Stimulated activated naive CD4-positive, alpha-beta T cell (primary cell): ENCODE data around the gene STRIP2.
"Not testable (repeated sequence)": the region's sequence is repeated elsewhere in the genome, so short reads cannot be mapped to it uniquely, and the experiment has no call there.

Experiments used
- DNase-seq, 6 experiments: peaks; one replicate each; lab custom pipeline; 2025; lab: John Stamatoyannopoulos, UW

Gene STRIP2

DNA sequence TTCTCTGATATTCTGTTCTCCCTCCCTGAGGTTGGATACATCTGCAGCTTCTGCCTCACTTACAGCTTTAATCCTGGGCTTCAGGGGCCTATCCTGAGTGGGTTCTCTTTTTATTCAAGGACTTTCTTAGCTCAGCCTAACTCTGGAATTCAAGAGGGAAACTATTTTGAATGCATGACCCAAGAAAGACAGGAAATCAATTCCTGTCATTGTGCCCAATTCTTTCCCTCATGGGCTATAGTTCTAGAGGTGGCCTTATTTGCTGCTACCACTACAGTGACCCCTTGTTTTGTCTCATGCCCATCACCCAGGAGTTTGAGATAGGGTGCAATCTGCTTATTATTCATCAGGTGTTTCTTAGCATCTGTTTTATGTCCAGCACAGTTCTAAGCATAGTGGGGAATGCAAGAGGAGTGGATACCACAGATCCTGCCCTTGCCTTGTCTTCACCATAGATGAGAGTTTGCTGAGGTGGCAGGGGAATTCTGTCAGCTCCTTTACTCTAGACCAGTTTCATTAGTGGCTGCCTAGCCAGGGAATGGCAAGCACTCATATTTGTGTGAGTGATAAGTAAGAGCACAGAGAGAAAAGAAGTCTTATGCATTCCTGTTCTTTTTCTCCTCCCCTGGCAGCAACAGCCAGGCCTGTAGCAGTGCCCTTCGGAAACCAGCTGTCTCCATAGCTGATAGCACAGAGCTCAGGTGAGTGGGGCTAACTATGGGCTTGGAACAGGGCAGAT is 19.4 kb downstream of the STRIP2 start:
- DNase-seq: no peak

DNA sequence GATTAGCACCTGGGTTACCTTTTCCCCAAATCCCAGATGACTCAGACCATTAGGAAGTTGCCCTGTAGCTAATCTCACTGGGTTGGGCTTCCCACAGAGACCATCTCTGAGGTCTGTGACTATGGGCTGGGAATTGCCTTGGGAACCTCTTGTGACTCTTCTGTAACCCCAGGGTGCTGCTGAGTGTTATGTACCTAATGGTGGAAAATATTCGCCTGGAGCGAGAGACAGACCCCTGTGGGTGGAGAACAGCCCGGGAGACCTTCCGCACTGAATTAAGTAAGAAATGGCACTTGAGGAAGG is 20.0 kb downstream of the STRIP2 start:
- DNase-seq: no peak

DNA sequence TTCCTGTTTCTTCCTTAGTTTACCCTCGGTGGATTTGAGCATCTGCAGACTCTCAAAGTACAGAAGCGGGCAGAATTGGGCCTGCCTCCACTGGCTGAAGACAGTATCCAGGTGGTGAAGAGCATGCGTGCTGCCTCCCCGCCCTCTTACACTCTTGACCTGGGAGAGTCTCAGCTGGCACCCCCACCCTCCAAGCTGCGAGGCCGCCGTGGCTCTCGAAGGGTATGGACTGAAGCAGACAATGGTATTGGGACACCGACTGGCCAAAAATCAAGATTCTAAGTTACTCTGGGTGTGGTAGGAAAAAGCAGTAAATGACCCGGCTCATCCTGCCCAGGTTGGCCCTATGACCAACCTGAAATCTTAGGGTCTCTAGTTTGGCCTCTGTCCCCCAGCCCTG is 22.2 kb downstream of the STRIP2 start:
- DNase-seq: no peak

DNA sequence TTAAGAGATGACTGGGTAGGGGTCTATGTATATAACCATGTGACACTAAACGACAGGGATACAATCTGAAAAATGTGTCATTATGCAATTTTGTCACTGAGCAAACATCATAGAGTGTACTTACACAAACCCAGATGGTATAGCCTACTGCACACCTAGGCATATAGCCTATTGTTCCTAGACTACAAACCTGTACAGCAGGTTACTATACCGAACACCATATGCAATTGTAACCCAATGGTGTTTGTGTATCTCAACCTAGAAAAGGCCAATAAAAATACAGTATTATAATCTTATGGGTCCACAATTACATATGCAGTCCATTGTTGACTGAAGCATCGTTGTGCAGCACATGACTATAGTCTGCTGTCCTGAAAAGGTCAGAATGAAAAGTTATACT is 22.9 kb downstream of the STRIP2 start:
- no peak for DNase-seq

DNA sequence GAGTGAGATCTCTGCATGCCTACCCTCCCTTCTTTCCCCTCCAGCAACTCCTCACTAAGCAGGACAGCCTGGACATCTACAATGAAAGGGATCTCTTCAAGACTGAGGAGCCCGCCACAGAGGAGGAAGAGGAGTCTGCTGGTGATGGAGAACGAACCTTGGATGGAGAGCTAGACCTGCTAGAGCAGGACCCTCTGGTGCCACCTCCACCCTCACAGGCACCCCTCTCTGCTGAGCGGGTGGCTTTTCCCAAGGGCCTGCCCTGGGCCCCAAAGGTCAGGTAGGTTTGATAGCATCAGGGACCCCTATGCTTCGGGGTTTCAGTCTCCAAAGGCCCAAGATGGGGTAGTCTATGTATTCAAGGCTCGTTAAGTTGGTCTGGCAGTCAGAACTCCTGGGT is 23.9 kb downstream of the STRIP2 start:
- no peak for DNase-seq

DNA sequence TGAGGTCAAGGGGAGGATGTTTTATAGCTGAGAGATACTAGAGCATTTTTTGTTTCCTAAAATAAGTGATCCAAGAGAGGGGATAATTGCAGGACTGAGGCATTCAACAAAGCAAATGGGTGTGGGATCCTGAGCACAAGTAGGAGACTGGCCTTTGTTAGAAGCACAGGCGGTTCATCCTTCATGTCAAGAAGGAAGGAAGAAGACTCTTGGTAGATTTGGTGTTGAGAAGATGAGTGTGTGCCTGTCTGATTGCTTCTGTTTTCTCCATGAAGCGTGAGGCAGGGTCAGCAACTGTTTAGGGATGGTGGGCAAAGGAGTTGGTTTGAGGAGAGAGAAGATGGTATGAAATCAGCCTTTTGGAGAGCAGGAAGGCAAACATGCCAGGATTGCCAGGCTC is 27.6 kb downstream of the STRIP2 start:
- DNase-seq: no peak

DNA sequence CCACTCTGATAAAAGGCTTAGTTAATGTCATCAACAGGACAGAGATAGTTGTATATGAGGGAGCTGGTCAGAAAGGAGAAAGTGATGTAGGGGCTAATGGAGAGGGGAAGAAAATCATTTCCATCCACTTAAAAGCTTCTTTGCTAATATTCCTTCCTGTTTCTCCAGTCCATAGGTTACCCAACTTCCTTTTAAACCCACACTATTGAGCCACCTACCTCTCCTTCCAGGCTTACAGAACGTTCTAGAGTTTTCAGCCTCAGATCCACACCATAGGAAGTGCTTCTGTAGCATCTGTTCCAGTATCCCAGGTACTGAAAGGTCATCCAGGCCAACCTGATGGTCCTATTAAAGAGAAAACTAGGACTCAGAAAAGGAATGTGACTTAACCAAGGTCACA is 28.2 kb downstream of the STRIP2 start:
- DNase-seq: no peak

DNA sequence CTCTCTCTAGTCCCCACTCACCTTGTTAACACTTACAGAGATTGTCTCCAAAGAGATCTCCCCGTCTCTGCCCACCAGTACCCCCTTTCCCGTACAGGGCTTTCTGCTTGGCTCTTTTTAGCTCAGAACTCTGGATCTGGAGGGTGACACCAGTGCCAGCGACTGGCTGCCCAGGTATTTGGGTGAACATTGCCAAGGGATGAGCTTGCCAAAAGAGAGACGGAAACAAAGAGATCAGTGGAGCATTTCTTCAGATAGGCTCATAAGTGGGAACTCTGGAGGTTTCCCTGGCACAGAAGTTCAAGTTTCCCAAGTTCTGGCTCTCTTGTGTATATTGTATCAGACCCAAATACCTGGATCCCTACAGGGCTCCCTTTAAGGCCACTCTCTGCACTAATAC is 30.0 kb downstream of the STRIP2 start:
- no peak for DNase-seq

DNA sequence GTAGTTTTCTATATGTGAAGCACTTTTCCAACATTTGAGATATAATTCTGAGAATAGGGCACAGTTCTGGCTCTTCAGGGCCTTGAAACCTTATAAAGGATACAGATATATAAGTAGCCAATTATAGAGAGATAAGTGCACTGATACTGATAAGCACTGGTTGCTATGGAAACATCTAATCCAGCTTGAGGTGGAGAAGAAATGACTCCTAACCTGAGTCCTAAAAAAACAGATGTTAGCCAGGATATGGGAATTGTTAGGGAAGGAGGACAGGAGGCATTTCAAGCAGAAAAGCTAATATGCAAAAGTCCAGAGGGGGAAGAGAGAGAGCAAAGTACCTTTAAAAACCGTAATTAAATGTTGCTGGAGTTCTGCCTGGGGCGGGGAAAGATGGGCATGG is 30.8 kb downstream of the STRIP2 start:
- DNase-seq: no peak

DNA sequence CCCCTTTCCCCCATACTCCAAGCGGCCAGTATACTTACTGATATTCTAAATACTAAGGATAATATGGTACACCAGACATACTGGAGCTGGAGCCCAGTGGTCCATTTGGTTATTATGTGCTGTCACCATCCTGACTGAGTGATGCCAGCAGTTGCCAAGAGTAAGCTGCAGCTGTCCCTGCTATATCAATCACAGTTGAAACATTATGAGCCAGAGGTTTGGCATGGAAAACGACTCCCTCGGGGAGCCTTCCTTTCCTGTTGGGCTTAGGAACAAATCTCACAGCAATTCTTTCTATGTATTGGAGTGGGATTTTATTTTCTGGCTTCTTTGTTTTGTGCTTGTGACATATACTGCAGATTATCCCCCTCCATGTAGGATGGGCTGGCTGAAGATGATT is 32.6 kb downstream of the STRIP2 start:
- DNase-seq: no peak

DNA sequence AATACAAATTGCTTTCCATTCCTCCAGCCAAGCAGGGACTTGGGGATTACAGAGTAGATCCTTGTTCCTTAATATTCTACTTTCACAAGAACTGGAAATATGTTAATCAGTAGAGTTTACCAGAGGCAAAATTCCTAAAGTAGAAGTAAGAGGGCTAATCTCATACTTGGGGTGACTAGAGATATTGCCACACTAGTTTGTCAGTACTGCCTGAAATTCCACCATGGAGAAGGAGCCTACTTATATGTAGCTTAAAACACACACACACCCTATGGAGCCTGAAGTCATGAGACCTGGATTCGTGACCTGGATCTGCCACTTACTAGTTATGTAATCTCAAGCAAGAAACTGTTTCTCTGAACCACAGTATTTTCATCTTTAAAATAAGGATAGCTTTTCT is 33.9 kb downstream of the STRIP2 start:
- DNase-seq: no peak

DNA sequence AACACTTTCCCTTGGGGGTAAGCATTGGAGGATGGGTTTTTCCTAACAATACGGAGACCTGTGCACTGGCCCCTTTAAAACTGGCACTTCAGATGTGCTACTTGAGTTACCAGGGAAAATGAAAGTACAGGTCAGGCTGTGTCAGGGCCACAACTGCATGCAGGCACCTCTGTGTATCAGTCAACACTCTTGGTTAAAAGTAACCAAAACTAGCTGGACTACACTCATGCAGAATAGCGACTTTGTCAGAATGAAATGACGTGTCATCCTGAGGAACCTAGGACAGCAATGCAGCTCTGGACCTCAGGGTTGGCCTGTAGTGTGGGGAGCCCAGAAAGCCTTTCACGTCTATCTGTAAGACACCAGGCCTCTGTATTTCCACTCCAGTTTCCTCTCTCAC is 34.3 kb downstream of the STRIP2 start:
- no peak for DNase-seq

DNA sequence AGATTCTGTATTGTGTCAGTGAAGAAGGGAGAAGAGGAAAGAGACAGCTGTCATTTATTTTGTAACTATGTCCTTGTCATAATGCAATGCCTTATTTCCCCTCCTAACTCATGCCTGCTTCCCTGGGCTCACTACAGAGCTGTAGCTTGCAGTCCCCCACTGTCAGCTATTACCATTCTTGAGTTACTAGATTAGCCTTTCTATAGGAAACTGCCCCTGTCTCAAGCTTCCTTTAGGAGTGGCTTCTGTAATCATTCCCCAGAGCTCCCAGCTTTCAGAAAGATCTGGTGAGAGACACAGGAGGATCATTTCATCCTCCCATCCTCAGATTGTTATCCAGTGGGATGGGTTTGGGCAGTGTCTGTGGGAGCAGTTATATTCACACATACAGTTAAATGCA is 35.7 kb downstream of the STRIP2 start:
- no peak for DNase-seq

DNA sequence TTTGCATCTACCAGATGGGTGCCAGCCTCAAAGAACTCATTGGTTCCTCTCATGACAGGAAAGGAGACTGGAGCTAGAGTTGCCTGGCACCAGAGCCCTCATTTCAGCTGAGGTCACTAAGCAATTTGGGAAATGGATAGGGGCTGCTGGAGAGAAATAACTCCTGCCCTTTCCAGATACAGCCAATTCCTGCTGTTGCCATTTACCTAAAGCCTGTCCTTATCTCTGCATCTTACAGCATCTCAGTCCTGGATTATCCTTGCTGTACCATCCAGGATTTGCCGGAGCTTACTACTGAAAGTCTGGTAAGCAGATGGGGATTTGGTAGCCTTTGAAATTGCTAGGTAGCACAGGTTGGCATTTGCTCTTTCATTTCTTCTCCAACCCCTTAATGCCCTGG is 36.2 kb downstream of the STRIP2 start:
- no peak for DNase-seq

DNA sequence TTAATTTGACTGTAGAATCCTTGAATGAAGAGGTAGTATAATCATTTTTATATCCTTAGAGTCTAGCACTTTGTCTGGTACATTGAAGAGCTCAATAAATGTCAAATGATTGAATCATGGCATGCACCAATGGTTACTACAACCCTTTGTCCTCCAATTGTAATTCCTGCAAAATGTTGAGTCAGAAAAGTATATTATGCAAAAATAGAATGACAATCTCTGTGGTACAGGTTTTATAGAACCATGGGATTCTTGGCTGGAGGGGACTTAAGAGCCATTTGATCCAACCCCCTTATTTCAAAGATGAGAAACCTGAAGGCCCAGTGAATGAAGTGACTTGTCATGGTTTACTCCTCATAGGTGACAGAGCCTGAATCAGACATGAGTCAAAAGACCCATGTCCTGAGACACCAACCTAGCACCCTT is 37.2 kb downstream of the STRIP2 start:
- no peak for DNase-seq

DNA sequence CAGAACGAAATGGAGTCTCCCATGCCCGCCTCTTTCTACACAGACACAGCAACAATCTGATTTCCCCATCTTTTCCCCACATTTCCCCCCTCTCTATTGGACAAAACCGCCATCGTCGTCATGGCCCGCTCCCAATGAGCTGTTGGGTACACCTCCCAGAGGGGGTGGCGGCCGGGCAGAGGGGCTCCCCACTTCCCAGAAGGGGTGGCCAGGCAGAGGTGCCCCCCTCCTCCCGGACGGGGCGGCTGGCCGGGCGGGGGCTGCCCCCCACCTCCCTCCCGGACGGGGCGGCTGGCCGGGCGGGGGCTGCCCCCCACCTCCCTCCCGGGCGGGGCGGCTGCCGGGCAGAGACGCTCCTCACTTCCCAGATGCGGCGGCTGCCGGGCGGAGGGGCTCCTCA is 41.7 kb downstream of the STRIP2 start:
- not testable (repeated sequence) for DNase-seq

DNA sequence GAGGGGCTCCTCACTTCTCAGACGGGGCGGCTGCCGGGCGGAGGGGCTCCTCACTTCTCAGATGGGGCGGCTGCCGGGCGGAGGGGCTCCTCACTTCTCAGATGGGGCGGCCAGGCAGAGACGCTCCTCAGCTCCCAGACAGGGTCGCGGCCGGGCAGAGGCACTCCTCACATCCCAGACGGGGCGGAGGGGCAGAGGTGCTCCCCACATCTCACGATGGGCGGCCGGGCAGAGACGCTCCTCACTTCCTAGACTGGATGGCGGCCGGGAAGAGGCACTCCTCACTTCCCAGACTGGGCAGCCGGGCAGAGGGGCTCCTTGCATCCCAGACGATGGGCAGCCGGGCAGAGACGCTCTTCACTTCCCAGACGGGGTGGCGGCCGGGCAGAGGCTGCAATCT is 42.2 kb downstream of the STRIP2 start:
- not testable (repeated sequence) for DNase-seq

DNA sequence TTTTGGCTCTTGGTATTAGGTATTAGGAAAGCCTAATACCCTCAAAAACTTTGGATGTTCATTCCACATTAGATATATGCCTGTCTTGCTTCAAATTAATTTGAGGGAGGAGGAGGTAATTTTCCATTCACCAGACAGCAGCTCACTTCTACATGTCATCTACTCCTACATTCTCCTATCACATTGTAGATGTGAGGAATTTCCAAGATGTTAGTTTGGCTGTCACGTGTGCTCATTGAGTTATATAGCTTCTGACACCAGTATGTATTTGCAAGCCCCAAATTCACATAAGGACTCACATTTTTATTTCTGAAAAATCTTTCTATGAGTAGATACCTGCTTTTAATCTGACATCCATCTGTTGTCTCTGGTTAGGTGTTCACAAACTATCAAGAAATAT is 45.6 kb downstream of the STRIP2 start:
- DNase-seq: no peak

DNA sequence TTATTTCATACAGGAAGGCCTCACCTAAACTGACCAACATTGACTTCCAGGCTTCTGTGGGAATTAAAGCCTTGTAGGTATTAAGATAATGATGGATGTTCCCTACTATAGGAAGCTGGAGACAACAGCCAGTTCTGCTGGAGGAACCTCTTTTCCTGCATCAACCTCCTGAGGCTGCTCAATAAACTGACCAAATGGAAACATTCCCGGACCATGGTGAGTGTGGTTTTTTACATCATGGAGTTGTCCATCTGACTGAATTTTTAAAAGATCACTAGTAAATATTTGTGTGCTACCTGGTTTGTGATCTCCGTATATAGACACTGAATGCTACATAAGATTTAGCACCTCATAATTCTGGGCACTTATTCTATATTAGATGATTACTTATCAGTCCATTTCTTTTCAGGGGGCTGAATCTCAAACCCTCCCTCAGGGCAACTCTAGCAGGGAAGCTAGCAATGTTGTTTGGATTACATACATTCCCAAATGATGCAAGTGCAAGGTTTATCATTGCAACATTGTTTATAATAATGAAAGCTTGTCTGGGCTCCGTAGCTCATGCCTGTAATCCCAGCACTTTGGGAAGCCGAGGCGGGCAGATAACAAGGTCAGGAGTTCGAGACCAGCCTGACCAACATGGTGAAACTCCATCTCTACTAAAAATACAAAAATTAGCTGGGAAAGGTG is 46.6 kb downstream of the STRIP2 start:
- no peak for DNase-seq

DNA sequence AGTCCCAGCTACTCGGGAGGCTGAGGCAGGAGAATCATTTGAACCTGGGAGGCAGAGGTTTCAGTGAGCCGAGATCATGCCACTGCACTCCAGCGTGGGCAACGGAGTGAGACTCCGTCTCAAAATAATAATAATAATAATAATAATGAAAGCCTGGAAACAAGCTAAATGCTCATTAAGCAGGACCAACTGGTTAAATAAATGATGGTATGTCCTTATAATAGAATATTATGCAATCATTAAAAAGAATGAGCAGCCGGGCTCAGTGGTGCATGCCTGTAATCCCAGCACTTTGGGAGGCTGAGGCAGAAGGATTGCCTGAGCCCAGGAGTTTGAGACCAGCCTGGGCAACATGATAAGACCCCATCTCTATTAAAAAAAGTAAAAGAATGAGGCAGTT is 47.1 kb downstream of the STRIP2 start:
- DNase-seq: not testable (repeated sequence)

DNA sequence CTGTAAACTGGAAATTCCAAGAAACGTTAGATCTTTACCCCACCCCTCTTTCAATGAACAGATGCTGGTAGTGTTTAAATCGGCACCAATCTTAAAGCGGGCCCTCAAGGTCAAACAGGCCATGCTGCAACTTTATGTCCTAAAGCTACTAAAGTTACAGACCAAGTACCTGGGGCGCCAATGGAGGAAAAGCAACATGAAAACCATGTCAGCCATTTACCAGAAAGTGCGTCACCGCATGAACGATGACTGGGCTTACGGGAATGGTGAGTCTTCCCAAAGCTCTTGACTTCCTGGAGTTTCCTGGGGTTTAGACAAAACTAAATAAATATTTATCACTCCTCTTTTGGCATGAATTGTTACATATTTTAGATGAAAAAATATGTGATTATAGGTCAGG is 48.5 kb downstream of the STRIP2 start:
- no peak for DNase-seq

DNA sequence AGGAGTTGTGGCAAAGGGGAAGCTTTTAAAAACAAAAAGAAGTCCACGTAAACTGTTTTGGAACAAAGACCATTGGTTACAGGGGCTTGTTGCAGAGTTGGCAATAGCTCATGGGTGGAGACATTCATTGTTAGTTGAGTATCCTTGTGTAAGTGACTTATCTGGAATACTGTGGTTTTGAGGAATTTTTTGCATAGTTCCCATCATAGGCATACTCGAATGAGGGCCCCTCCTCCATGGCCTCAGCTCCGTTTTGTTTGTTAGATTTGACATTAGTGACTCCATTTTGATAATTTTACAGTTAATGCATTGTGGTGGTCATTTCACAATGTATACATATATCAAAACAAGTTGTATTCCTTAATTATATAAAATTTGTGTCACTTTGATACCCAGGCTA is 55.3 kb downstream of the STRIP2 start:
- no peak for DNase-seq

DNA sequence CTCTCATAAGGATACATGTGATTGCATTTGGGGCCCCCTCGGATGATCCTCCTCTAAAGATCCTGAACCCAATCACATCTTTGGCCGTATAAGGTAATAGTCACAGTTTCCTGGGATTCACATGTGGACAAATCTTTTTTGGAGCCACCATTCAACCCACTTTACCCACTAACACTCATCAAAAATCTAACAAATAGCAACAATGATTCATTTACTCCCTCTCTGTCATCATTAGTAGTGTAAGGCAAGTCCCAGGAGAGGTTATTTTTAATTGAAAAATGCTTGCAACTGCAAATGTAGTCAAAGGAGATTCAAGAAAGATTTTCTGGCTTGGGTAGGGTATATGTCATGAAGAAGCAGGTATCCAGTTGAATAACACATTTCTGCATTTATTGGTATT is 58.2 kb downstream of the STRIP2 start:
- no peak for DNase-seq

DNA sequence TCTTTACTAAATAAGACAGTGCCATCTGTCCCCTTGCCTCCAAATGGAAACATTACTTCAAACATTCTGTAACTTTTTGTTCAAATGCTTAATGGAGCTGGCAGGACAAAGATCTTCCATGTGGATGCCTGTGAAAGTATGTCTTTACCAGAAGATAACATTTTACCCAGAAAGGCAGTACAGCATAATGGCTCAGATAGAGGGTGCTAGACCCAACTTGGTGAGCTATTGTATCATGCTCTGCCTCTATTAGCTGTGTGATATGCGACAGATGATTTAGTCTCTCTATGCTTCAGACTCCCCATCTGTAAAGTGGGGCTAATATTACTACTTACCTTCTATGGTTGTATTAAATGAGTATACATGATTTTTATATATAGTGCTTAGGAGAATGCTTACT is 59.3 kb downstream of the STRIP2 start:
- no peak for DNase-seq
